AG04450 (cell line): ENCODE measurements around the gene KCNH1. TPM values are rescaled to one million over a fixed set of nuclear protein-coding genes. Genes with fewer than 3 reads are reported as not detected.

Source experiments
- CTCF ChIA-PET: fragments of 300-600, 350-600 bp; formaldehyde crosslinking; extraction: SDS; loops from one replicate; lab custom pipeline; 2022; ENCODE audit warnings: antibody characterized with exemption, inconsistent platforms; lab: Charles Lee
- POLR2A ChIA-PET: fragments of 350-600 bp; formaldehyde crosslinking; extraction: SDS; loops from one replicate; lab custom pipeline; 2021; ENCODE audit warnings: antibody characterized with exemption, inconsistent platforms; lab: Yijun Ruan, JAX
- DNase-seq: peaks from one replicate; pipeline ENCODE4 v3.0.0-alpha.2; 2011; ENCODE audit warnings: low read depth, low spot score
- H3K27ac ChIP-seq: one replicate; pipeline ENCODE4 v1.5.1; 2012; ENCODE audit warnings: low read depth, low read length, control low read depth
- H3K27me3 ChIP-seq: one replicate; pipeline ENCODE4 v1.6.0; 2012; ENCODE audit warnings: low read length; ENCODE audit not compliant: control insufficient read depth, insufficient read depth
- H3K4me3 ChIP-seq: 2 replicates; pipeline ENCODE4 v1.5.1; 2011; ENCODE audit warnings: mild to moderate bottlenecking, low read depth, low read length, control low read depth
- H3K9me3 ChIP-seq: 2 replicates; pipeline ENCODE4 v1.5.1; 2012; ENCODE audit warnings: low read length; ENCODE audit not compliant: control insufficient read depth, insufficient read depth
- polyA plus RNA-seq: library from polyadenylated mRNA; depleted of rRNA; stranded (reverse); fragments of >200 nt; gene quantifications from 2 replicates; pipeline ENCODE4 v1.2.3, GENCODE V29; 2011
- TF ChIP-seq, protein P1 (sequence below): IDR thresholded peaks from 2 replicates; pipeline ENCODE4 v1.5.1; 2011; ENCODE audit warnings: low read depth, low read length, control low read depth, inconsistent platforms

The KCNH1 gene
- polyA plus RNA-seq, 1 experiment = 0.31 TPM

GRCh38 chr1:210754878-210755665 is 378.9 kb downstream of the KCNH1 start:
- ChIA-PET CTCF (no interaction called here), POLR2A (no interaction called here)
- H3K27me3 ChIP-seq = no peaks in the 10 kb centered on the region
- no peak overlapping the region for H3K4me3 ChIP-seq
- H3K27ac ChIP-seq = no peak overlapping the region
- H3K9me3 ChIP-seq = no peaks in the 10 kb centered on the region
- TF ChIP-seq, protein P1, sequence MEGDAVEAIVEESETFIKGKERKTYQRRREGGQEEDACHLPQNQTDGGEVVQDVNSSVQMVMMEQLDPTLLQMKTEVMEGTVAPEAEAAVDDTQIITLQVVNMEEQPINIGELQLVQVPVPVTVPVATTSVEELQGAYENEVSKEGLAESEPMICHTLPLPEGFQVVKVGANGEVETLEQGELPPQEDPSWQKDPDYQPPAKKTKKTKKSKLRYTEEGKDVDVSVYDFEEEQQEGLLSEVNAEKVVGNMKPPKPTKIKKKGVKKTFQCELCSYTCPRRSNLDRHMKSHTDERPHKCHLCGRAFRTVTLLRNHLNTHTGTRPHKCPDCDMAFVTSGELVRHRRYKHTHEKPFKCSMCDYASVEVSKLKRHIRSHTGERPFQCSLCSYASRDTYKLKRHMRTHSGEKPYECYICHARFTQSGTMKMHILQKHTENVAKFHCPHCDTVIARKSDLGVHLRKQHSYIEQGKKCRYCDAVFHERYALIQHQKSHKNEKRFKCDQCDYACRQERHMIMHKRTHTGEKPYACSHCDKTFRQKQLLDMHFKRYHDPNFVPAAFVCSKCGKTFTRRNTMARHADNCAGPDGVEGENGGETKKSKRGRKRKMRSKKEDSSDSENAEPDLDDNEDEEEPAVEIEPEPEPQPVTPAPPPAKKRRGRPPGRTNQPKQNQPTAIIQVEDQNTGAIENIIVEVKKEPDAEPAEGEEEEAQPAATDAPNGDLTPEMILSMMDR = no peak
- DNase-seq = no peak

GRCh38 chr1:210751911-210752310 is 382.0 kb downstream of the KCNH1 start:
- Histone ChIP-seq H3K27me3 (no peaks in the 10 kb centered on the region), H3K27ac (no peak overlapping the region), H3K9me3 (no peaks in the 10 kb centered on the region), H3K4me3 (no peak overlapping the region)
- no peak for DNase-seq
- TF ChIP-seq, protein P1 = no peak
- CTCF ChIA-PET = no interaction called here
- POLR2A ChIA-PET = no interaction called here

- no peak overlapping the region for H3K27ac ChIP-seq
- no peaks in the 10 kb centered on the region for H3K27me3 ChIP-seq
- H3K4me3 ChIP-seq = no peak overlapping the region
- ChIA-PET POLR2A (no interaction called here), CTCF (interaction anchor here (1.0 kb wide), 1 partner anchor 385 kb away, joined by 3 read pairs; no protein-coding TSS in a partner anchor)
- TF ChIP-seq, protein P1 = no peak
- H3K9me3 ChIP-seq = no peaks in the 10 kb centered on the region
- no peak for DNase-seq
Observed at GRCh38 chr1:210750468-210750867, 383.5 kb downstream of the KCNH1 start.

DNA sequence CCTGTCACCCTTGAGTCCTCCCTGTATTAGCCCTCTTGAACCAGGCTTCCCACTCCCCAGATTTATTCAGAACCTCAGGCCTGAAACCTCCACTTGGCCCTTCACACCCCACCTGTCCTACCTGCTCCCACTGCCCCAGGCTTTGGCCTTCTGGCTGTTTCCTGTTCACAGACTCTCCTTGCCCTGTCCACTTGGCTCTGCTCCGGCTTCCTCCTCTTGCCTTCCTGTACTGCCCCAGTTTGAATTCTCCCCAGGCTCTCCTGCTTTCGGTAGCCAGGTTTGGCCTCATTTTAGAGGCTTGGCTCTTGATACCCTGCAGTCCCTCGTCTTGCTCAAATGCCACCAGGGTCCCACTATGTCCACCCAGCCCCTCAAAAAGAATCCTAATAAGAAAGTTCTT is 385.2 kb downstream of the KCNH1 start:
- H3K27me3 ChIP-seq = no peaks in the 10 kb centered on the region
- ChIA-PET CTCF (no interaction called here), POLR2A (no interaction called here)
- no peak for DNase-seq
- TF ChIP-seq, protein P1 = no peak
- H3K9me3 ChIP-seq = no peaks in the 10 kb centered on the region
- H3K27ac ChIP-seq = no peak overlapping the region
- no peak overlapping the region for H3K4me3 ChIP-seq

- no peak for DNase-seq
- Histone ChIP-seq H3K27me3 (no peaks in the 10 kb centered on the region), H3K9me3 (no peaks in the 10 kb centered on the region), H3K4me3 (no peak overlapping the region), H3K27ac (no peak overlapping the region)
- POLR2A ChIA-PET = no interaction called here
- CTCF ChIA-PET = interaction anchor here (0.7 kb wide), 1 partner anchor 203 kb away, joined by 4 read pairs; no protein-coding TSS in a partner anchor
- TF ChIP-seq, protein P1 = no peak
Observed at GRCh38 chr1:210747890-210748289, 386.1 kb downstream of the KCNH1 start.
